ENCODE data around the gene HMGCR.

GRCh38 chr5:75374394-75374814 lies 37.4 kb downstream of the HMGCR start:
- TF ChIP-seq POLR2A (IDR thresholded peaks at IDR 0.05) (no peak), CTCF (IDR thresholded peaks at IDR 0.05) (no peak)
